ENCODE results near the gene ZNF83. TPM values are rescaled to one million over a fixed set of nuclear protein-coding genes. Genes with fewer than 3 reads are reported as not detected.
"Not testable (repeated sequence)": the region's sequence is repeated elsewhere in the genome, so short reads cannot be mapped to it uniquely, and the experiment has no call there.

ZNF83 gene
- total RNA-seq, 4 donors from 2014 or later: 2.8 to 8.0 (median 4.0) TPM

- Histone ChIP-seq H3K9me3 (no peaks in the 10 kb centered on the region), H3K27me3 (no peaks in the 10 kb centered on the region), H3K4me1 (no peaks in the 10 kb centered on the region), H3K27ac (no peak overlapping the region), H3K36me3 (peaks cover 0 to 30% of the 10 kb centered on the region in 2 donors), H3K4me3 (no peak overlapping the region)
- DNase-seq (no peak), ATAC-seq (no peak)
- intact Hi-C loops (cut with DNase I; ENCODE audit: low total_unique reads) (no loop called here), in situ Hi-C loops (cut with MboI; ENCODE audit: low sequenced_read_pairs in 4 of 4) (no loop called here)
- TF ChIP-seq CTCF (IDR thresholded peaks at IDR 0.05 in 4 of 5, conservative IDR thresholded peaks at IDR 0.05 in 1 of 5) (no peak), POLR2A (IDR thresholded peaks at IDR 0.05) (no peak)
Measured at GRCh38 chr19:52590728-52591127, 47.4 kb downstream of the ZNF83 start.

GRCh38 chr19:52585604-52586003 lies 52.6 kb downstream of the ZNF83 start:
- no peak overlapping the region for H3K27ac ChIP-seq
- no peak for ATAC-seq
- no peaks in the 10 kb centered on the region for H3K27me3 ChIP-seq
- in situ Hi-C loops (cut with MboI; ENCODE audit: low sequenced_read_pairs in 4 of 4): no loop called here
- H3K9me3 ChIP-seq: no peaks in the 10 kb centered on the region
- peaks cover 0 to 49% of the 10 kb centered on the region in 2 donors for H3K36me3 ChIP-seq
- TF ChIP-seq CTCF (IDR thresholded peaks at IDR 0.05 in 4 of 5, conservative IDR thresholded peaks at IDR 0.05 in 1 of 5) (no peak), POLR2A (IDR thresholded peaks at IDR 0.05) (no peak)
- H3K4me1 ChIP-seq: no peaks in the 10 kb centered on the region
- intact Hi-C loops (cut with DNase I; ENCODE audit: low total_unique reads): no loop called here
- DNase-seq: no peak
- H3K4me3 ChIP-seq: no peak overlapping the region

- intact Hi-C loops (cut with DNase I; ENCODE audit: low total_unique reads) (no loop called here), in situ Hi-C loops (cut with MboI; ENCODE audit: low sequenced_read_pairs in 4 of 4) (no loop called here)
- H3K4me1 ChIP-seq: no peaks in the 10 kb centered on the region
- peaks cover 3 to 56% of the 10 kb centered on the region in 2 donors for H3K36me3 ChIP-seq
- ATAC-seq (no peak), DNase-seq (no peak)
- no peaks in the 10 kb centered on the region for H3K9me3 ChIP-seq
- H3K27me3 ChIP-seq: no peaks in the 10 kb centered on the region
- no peak for TF ChIP-seq CTCF (IDR thresholded peaks at IDR 0.05 in 4 of 5, conservative IDR thresholded peaks at IDR 0.05 in 1 of 5)
- no peak for TF ChIP-seq POLR2A (IDR thresholded peaks at IDR 0.05)
- no peak overlapping the region for H3K4me3 ChIP-seq
- no peak overlapping the region for H3K27ac ChIP-seq
Measured at GRCh38 chr19:52584736-52585440, 53.3 kb downstream of the ZNF83 start.

GRCh38 chr19:52570000-52570861 lies 67.9 kb downstream of the ZNF83 start, which contains the start of gene ZNF701:
TSS of gene ZNF701 (plus strand) at chr19:52570287. CDS start at chr19:52574148, 3,861 bp downstream.
- DNase-seq (peak; percentile 88 to 91), ATAC-seq (peak; percentile 99)
- H3K27me3 ChIP-seq: no peaks in the 10 kb centered on the region
- no peaks in the 10 kb centered on the region for H3K9me3 ChIP-seq
- TF ChIP-seq POLR2A (IDR thresholded peaks at IDR 0.05) (peak; percentile 85 to 86), CTCF (IDR thresholded peaks at IDR 0.05 in 4 of 5, conservative IDR thresholded peaks at IDR 0.05 in 1 of 5) (peak in 4 of 5 experiments; percentile 43 to 60 (median 48))
- peak within 1 kb of the TSS; percentile 66 to 98 (median 80) for H3K4me3 ChIP-seq
- intact Hi-C loops (cut with DNase I; ENCODE audit: low total_unique reads): loop anchor here (1.0 to 2.0 kb wide), 3 partner anchors 31 to 43 kb away; partner anchors contain the start of gene ZNF808
- in situ Hi-C loops (cut with MboI; ENCODE audit: low sequenced_read_pairs in 4 of 4): loop anchor here in 2 of 4 donors (5.0 kb wide), 1 partner anchor 43 kb away; the partner anchor contains the start of gene ZNF808 (in 2 of the 2)
- H3K27ac ChIP-seq: peak within 1 kb of the TSS; percentile 70 to 83 (median 79)
- peaks cover 0 to 25% of the 10 kb centered on the region in 2 donors for H3K36me3 ChIP-seq
- H3K4me1 ChIP-seq: peaks cover 6 to 8% of the 10 kb centered on the region in 2 donors

GRCh38 chr19:52569638-52569999 lies 68.5 kb downstream of the ZNF83 start:
- peak; percentile 7 to 9 for ATAC-seq
- H3K27me3 ChIP-seq; DNase-seq; intact Hi-C loops (cut with DNase I; ENCODE audit: low total_unique reads); H3K9me3 ChIP-seq; H3K4me1 ChIP-seq: not testable (repeated sequence)
- H3K4me3 ChIP-seq: peak overlapping the region; percentile 66 to 98 (median 80)
- in situ Hi-C loops (cut with MboI; ENCODE audit: low sequenced_read_pairs in 4 of 4): loop anchor here in 1 of 4 donors (5.0 kb wide), 1 partner anchor 42 kb away; the partner anchor contains the start of gene ZNF808
- H3K27ac ChIP-seq: peak overlapping the region; percentile 70 to 83 (median 79)
- peaks cover 0 to 24% of the 10 kb centered on the region in 2 donors for H3K36me3 ChIP-seq

Data from gastrocnemius medialis (tissue), 4 donors.